Nephron (organoid): ENCODE measurements around the gene RBSN.

Experiments used
- H3K27ac Mint-ChIP-seq, 3 experiments: 2 replicates each; pipeline ENCODE4 v1.8.0; 2020; ENCODE audit warnings: mixed read lengths in 3 of 3, mild to moderate bottlenecking in 2 of 3, moderate library complexity in 1 of 3
- H3K27me3 Mint-ChIP-seq: 2 replicates; pipeline ENCODE4 v1.8.0; 2021; ENCODE audit warnings: low read depth, mild to moderate bottlenecking, moderate library complexity, mixed read lengths
- H3K36me3 Mint-ChIP-seq: 2 replicates; pipeline ENCODE4 v1.8.0; 2020; ENCODE audit warnings: low read depth, mixed read lengths
- H3K4me1 Mint-ChIP-seq: 2 replicates; pipeline ENCODE4 v1.8.0; 2020; ENCODE audit warnings: mixed read lengths
- H3K4me3 Mint-ChIP-seq, 3 experiments: 2 replicates each; pipeline ENCODE4 v1.8.0; 2020; ENCODE audit warnings: mild to moderate bottlenecking in 3 of 3, mixed read lengths in 3 of 3, moderate library complexity in 2 of 3
- H3K9me3 Mint-ChIP-seq: 2 replicates; pipeline ENCODE4 v1.8.0; 2020; ENCODE audit warnings: mixed read lengths
- CTCF ChIP-seq, 3 experiments: fragments of 200-600 bp; sonication (generic); IDR thresholded peaks; one replicate each; pipeline ENCODE4 v1.5.0; 2021; ENCODE audit warnings: antibody characterized with exemption in 3 of 3; ENCODE audit not compliant: unreplicated experiment in 3 of 3

Gene RBSN

GRCh38 chr3:15063238-15063637 lies 35.7 kb downstream of the RBSN start:
- H3K4me3 Mint-ChIP-seq: peak overlapping the region; percentile 95 to 98 (median 98)
- no peak for TF ChIP-seq CTCF (IDR thresholded peaks at IDR 0.05; ENCODE audit: unreplicated experiment in 3 of 3)
- H3K36me3 Mint-ChIP-seq: peaks cover 33% of the 10 kb centered on the region
- no peak overlapping the region for H3K27ac Mint-ChIP-seq
- peaks cover 2% of the 10 kb centered on the region for H3K9me3 Mint-ChIP-seq
- no peaks in the 10 kb centered on the region for H3K27me3 Mint-ChIP-seq
- H3K4me1 Mint-ChIP-seq: peaks cover 14% of the 10 kb centered on the region

- H3K36me3 Mint-ChIP-seq: peaks cover 45% of the 10 kb centered on the region
- H3K27ac Mint-ChIP-seq: peak overlapping the region in 2 of 3 experiments; percentile 22 to 29
- peaks cover 2% of the 10 kb centered on the region for H3K9me3 Mint-ChIP-seq
- TF ChIP-seq CTCF (IDR thresholded peaks at IDR 0.05; ENCODE audit: unreplicated experiment in 3 of 3): no peak
- H3K27me3 Mint-ChIP-seq: no peaks in the 10 kb centered on the region
- peaks cover 10% of the 10 kb centered on the region for H3K4me1 Mint-ChIP-seq
- H3K4me3 Mint-ChIP-seq: peak overlapping the region in 2 of 3 experiments; percentile 22 to 62
Measured at GRCh38 chr3:15060029-15060428, 38.9 kb downstream of the RBSN start.

GRCh38 chr3:15056676-15057404 lies 42.1 kb downstream of the RBSN start:
- Mint-ChIP-seq H3K36me3 (peaks cover 59% of the 10 kb centered on the region), H3K4me3 (no peak overlapping the region), H3K9me3 (no peaks in the 10 kb centered on the region), H3K4me1 (no peaks in the 10 kb centered on the region), H3K27me3 (no peaks in the 10 kb centered on the region), H3K27ac (no peak overlapping the region)
- no peak for TF ChIP-seq CTCF (IDR thresholded peaks at IDR 0.05; ENCODE audit: unreplicated experiment in 3 of 3)

GRCh38 chr3:15055019-15055557 lies 43.9 kb downstream of the RBSN start:
- no peak overlapping the region for H3K4me3 Mint-ChIP-seq
- H3K36me3 Mint-ChIP-seq: peaks cover 63% of the 10 kb centered on the region
- TF ChIP-seq CTCF (IDR thresholded peaks at IDR 0.05; ENCODE audit: unreplicated experiment in 3 of 3): no peak
- H3K27ac Mint-ChIP-seq: no peak overlapping the region
- H3K27me3 Mint-ChIP-seq: no peaks in the 10 kb centered on the region
- H3K9me3 Mint-ChIP-seq: no peaks in the 10 kb centered on the region
- H3K4me1 Mint-ChIP-seq: no peaks in the 10 kb centered on the region

GRCh38 chr3:15053541-15053940 lies 45.4 kb downstream of the RBSN start:
- H3K9me3 Mint-ChIP-seq: no peaks in the 10 kb centered on the region
- H3K4me1 Mint-ChIP-seq: no peaks in the 10 kb centered on the region
- no peak overlapping the region for H3K4me3 Mint-ChIP-seq
- no peak overlapping the region for H3K27ac Mint-ChIP-seq
- TF ChIP-seq CTCF (IDR thresholded peaks at IDR 0.05; ENCODE audit: unreplicated experiment in 3 of 3): no peak
- H3K36me3 Mint-ChIP-seq: peaks cover 59% of the 10 kb centered on the region
- no peaks in the 10 kb centered on the region for H3K27me3 Mint-ChIP-seq
